Superior temporal gyrus (tissue), 1 donor: ENCODE measurements around the gene KRTAP10-1.

Experiments
- DNase-seq: peaks from one replicate; pipeline ENCODE4 v3.0.0-alpha.2; 2016; ENCODE audit errors: extremely low spot score

The KRTAP10-1 gene

GRCh38 chr21:44502171-44502958 lies 37.6 kb downstream of the KRTAP10-1 start:
- DNase-seq = no peak

- no peak for DNase-seq
Measured at GRCh38 chr21:44500111-44500510, 39.9 kb downstream of the KRTAP10-1 start.

- DNase-seq = no peak
Measured at GRCh38 chr21:44499631-44500030, 40.4 kb downstream of the KRTAP10-1 start.

- DNase-seq = no peak
Measured at GRCh38 chr21:44499211-44499560, 40.8 kb downstream of the KRTAP10-1 start.

GRCh38 chr21:44498280-44499210 lies 41.5 kb downstream of the KRTAP10-1 start:
- DNase-seq = no peak

- DNase-seq = no peak
Measured at GRCh38 chr21:44497703-44498126, 42.3 kb downstream of the KRTAP10-1 start.

GRCh38 chr21:44496564-44497550 lies 43.1 kb downstream of the KRTAP10-1 start:
- DNase-seq = peak; percentile 26

- no peak for DNase-seq
Measured at GRCh38 chr21:44495611-44496563, 44.1 kb downstream of the KRTAP10-1 start.

- no peak for DNase-seq
Measured at GRCh38 chr21:44494956-44495355, 45.0 kb downstream of the KRTAP10-1 start.

GRCh38 chr21:44494418-44494817 lies 45.6 kb downstream of the KRTAP10-1 start:
- DNase-seq = no peak

- DNase-seq = no peak
Measured at GRCh38 chr21:44492567-44493385, 47.2 kb downstream of the KRTAP10-1 start.

GRCh38 chr21:44490816-44491215 lies 49.2 kb downstream of the KRTAP10-1 start:
- DNase-seq = no peak

- no peak for DNase-seq
Measured at GRCh38 chr21:44490405-44490804, 49.6 kb downstream of the KRTAP10-1 start.

GRCh38 chr21:44489962-44490361 lies 50.0 kb downstream of the KRTAP10-1 start:
- DNase-seq = no peak
